GM12872 (cell line): ENCODE measurements around the gene PRAMEF12.
"Not testable (repeated sequence)": the region's sequence is repeated elsewhere in the genome, so short reads cannot be mapped to it uniquely, and the experiment has no call there.

Experiments used
- TF ChIP-seq, protein P1 (sequence below): IDR thresholded peaks from 3 replicates; pipeline ENCODE4 v1.5.1; 2011; ENCODE audit warnings: low read depth, mild to moderate bottlenecking, low read length, moderate library complexity; ENCODE audit not compliant: insufficient read depth

PRAMEF12 gene

DNA sequence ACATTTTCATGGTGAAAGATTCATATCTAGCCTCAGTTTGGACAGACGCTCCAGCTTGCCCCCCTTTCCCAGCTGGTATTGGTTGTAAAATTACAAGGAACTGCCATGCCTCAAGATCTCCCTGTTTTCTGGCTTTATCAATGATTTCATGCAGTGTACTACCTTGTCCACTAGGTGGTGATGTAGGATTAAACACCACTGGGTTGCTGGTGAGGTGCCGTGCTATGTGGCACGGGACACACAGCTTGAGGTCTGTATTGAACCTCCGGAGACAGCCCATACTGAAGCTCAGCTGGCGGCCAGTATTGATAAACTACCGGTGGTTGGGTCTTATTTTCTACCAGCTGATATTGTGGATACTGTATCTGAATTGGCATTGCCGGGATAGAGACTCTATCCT lies 10.2 kb downstream of the PRAMEF12 start:
- TF ChIP-seq, protein P1, sequence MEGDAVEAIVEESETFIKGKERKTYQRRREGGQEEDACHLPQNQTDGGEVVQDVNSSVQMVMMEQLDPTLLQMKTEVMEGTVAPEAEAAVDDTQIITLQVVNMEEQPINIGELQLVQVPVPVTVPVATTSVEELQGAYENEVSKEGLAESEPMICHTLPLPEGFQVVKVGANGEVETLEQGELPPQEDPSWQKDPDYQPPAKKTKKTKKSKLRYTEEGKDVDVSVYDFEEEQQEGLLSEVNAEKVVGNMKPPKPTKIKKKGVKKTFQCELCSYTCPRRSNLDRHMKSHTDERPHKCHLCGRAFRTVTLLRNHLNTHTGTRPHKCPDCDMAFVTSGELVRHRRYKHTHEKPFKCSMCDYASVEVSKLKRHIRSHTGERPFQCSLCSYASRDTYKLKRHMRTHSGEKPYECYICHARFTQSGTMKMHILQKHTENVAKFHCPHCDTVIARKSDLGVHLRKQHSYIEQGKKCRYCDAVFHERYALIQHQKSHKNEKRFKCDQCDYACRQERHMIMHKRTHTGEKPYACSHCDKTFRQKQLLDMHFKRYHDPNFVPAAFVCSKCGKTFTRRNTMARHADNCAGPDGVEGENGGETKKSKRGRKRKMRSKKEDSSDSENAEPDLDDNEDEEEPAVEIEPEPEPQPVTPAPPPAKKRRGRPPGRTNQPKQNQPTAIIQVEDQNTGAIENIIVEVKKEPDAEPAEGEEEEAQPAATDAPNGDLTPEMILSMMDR, result peak; percentile 8; the same call in 1 of the 3 replicates

DNA sequence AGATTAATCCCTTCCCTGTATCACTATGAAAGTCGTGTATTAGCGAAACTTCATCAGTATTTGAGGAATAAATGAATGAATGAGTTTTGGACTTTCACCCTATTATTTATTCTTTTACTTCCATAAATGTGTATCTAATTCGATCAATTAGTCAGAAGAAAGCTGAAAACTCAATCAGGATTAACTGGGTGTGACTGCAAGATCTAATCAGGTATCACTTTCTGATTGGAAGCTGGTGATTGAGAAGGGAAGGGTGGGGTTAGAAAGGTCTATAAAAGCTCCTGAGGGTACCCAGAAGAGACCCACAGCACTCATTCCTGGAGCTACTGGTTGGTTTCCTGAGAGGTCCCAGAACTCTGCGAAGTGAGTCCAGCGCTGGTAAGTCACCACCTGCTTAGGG lies 17.6 kb downstream of the PRAMEF12 start, which contains the start of gene PRAMEF1:
TSS of gene PRAMEF1 (plus strand) at position 301 of the 400 bp plus-strand sequence. CDS start 1,831 bp downstream, outside the sequence.
- TF ChIP-seq, protein P1, result not testable (repeated sequence)

DNA sequence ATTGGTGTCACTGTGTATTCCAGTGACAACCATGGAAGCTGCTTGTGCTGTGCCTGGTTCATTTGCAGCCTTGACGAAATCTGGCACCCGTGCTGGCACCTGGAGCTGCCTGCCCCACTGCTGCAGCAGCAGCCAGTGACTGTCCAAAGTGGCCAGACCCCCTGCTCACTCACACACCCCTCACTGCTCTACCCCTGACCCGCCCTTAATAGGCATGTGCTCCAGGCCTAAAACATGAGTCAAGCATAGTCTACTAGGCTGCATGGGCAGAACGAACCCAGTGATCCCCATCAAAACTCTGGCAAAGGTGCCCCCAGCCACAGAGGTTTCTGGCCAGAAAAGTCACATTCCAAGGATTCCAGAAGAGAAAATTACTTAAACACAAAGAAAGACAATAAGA lies 25.4 kb downstream of the PRAMEF12 start:
- TF ChIP-seq, protein P1, result no peak

DNA sequence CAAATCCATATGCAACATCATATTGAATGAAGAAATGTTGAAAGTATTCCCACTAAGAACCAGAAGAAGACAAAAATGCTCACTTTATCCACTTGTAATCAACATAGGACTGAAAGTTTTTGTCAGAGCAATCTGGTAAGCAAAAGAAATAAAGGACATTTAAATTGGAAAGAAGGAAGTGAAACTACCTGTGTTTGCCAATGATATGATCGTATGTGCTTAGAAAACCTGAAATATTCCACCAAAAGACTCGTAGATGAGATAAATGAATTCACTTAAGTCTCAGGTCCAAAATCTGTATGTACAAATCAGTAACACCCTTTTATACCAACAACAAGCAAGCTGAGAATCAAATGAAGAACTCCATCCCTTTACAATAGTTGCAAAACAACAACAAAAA lies 26.2 kb downstream of the PRAMEF12 start:
- TF ChIP-seq, protein P1, result no peak

DNA sequence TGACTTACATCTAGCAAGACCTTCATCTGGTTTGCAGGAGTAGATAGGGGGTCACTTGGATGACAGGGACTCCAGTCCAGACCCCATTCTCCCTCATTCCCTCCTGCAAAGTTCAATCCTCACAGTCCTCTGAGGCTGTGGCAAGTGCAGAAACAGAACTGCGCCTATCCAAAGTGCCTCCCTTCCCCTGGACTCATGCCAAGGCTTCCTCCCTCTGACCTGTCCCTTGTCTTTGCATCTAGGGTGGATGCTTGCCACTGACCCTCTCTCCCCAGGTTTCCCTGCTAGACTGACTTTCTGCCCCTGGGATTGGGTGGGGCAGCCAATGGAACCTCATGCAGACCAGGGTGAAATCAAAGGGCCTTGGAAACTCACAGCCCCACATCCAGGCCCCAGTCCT lies 36.4 kb downstream of the PRAMEF12 start:
- TF ChIP-seq, protein P1, result no peak

DNA sequence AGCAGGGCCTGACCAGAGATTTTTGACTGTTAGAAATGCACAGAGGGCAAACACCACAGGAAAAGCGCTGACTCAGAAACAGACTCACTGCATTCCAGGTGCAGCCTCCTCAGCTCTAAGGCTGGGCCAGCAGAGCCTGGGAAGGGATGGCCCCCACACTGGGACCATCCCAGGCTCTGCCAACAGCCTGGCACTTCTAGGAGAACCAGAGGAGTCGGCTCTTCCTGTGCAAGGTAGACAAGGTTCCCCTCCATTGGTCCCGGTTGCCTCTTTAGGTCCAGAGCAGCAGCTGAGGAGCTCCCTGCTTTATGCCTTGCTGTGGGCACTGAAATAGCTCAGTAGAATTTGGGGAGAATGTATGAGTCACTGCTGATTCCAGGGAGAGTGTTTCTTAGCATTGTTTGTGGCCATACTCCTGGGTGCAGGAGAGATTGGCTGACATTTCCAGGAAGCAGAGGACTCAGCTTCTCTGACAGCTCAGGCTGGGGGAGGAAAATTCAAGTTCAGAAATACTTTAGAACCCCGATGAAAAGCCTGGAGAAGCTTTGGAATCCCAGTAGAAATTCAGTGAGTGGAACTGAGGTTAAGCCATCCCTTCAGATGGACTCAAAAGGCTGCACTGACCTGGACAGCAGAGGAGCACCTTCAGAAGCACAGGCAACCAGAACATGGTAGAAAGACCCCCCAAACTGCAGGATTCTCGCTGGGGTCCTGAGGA lies 37.3 kb downstream of the PRAMEF12 start:
- TF ChIP-seq, protein P1, result no peak

DNA sequence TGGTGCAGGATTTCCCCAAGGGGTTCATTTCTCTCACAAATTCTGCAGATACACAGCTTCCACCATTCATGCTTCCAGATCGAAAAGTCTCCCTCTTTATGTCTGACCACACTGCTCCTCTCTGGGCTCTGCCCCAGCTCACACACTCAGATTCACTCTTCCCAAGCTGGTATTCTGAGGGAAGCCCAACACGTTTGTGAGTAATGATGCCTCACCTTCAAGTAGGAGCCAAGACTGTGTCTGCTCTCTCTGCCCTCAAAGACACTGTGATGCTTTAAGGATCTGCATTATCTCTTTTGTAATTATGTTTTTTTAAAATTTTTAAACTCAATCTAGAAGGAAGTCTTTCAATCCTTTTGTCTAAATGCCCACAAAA lies 37.9 kb downstream of the PRAMEF12 start:
- TF ChIP-seq, protein P1, result no peak
